IMR-90 (cell line): Measurements from ENCODE around the gene COL23A1. TPM values are rescaled to one million over a fixed set of nuclear protein-coding genes. Genes with fewer than 3 reads are reported as not detected.
A peak's percentile ranks its signal among the peaks of the same experiment; 100 is the strongest.

Experiments used
- ATAC-seq: fragments of 200-7000 bp; cut with Tn5 transposase; 2 replicates; pipeline ENCODE4 v1.9.1; 2020; ENCODE audit warnings: low read depth, mild to moderate bottlenecking, moderate library complexity
- BruUV-seq: library from RNA; stranded (reverse); fragments of 400-500 nt; replicated peaks from 2 replicates; lab custom pipeline; 2021; lab: Mats Ljungman, UMichigan
- CTCF ChIA-PET: fragments of 300-600 bp; formaldehyde crosslinking; extraction: SDS; loops from one replicate; lab custom pipeline; 2021; ENCODE audit warnings: antibody characterized with exemption; lab: Yijun Ruan, JAX
- POLR2A ChIA-PET: fragments of 300-600 bp; sonication (Branson Sonifier 250); formaldehyde crosslinking; loops from one replicate; lab custom pipeline; 2022; ENCODE audit warnings: antibody characterized with exemption; ENCODE audit not compliant: unreplicated experiment; lab: Charles Lee
- DNase-seq: peaks from one replicate; pipeline ENCODE4 v3.0.0; 2013
- H2AFZ ChIP-seq: replicated peaks from 2 replicates; pipeline ENCODE3; 2013; ENCODE audit warnings: low read length, mild to moderate bottlenecking; ENCODE audit not compliant: poor library complexity
- H2AK5ac ChIP-seq: 2 replicates; pipeline ENCODE4 v1.6.1; 2013; ENCODE audit warnings: low read depth, low read length, inconsistent platforms
- H2AK9ac ChIP-seq: replicated peaks from 2 replicates; pipeline ENCODE3; 2013; ENCODE audit warnings: mild to moderate bottlenecking, low read depth, low read length, moderate library complexity; ENCODE audit not compliant: poor library complexity
- H2BK120ac ChIP-seq: 2 replicates; pipeline ENCODE4 v1.6.1; 2013; ENCODE audit warnings: low read depth, low read length, inconsistent platforms
- H2BK15ac ChIP-seq: 3 replicates; pipeline ENCODE4 v1.6.1; 2013; ENCODE audit warnings: low read depth, low read length, inconsistent platforms
- H2BK20ac ChIP-seq: 2 replicates; pipeline ENCODE4 v1.6.1; 2013; ENCODE audit warnings: low read depth, mild to moderate bottlenecking, inconsistent platforms, low read length, moderate library complexity
- H2BK5ac ChIP-seq: 2 replicates; pipeline ENCODE4 v1.6.1; 2013; ENCODE audit warnings: mild to moderate bottlenecking, low read depth, low read length, inconsistent platforms; ENCODE audit not compliant: poor library complexity, severe bottlenecking
- H3K14ac ChIP-seq: replicated peaks from 2 replicates; pipeline ENCODE4 v1.6.1; 2013; ENCODE audit warnings: low read depth, low read length, inconsistent platforms
- H3K18ac ChIP-seq: 2 replicates; pipeline ENCODE4 v1.6.1; 2013; ENCODE audit warnings: low read depth, low read length, control low read depth
- H3K23ac ChIP-seq: 2 replicates; pipeline ENCODE4 v1.6.1; 2013; ENCODE audit warnings: low read depth, low read length, inconsistent platforms
- H3K27ac ChIP-seq: 2 replicates; pipeline ENCODE4 v1.5.1; 2013; ENCODE audit warnings: mild to moderate bottlenecking, control low read depth, low read length; ENCODE audit not compliant: insufficient read depth
- H3K27me3 ChIP-seq: 2 replicates; pipeline ENCODE4 v1.6.1; 2013; ENCODE audit warnings: low read length; ENCODE audit not compliant: control insufficient read depth, insufficient read depth
- H3K36me3 ChIP-seq: 2 replicates; pipeline ENCODE4 v1.6.1; 2013; ENCODE audit warnings: low read length, mixed read lengths; ENCODE audit not compliant: control insufficient read depth, insufficient read depth
- H3K4ac ChIP-seq: 2 replicates; pipeline ENCODE4 v1.6.1; 2013; ENCODE audit warnings: low read depth, low read length, inconsistent platforms
- H3K4me1 ChIP-seq: 2 replicates; pipeline ENCODE4 v1.6.1; 2013; ENCODE audit warnings: low read length, mixed read lengths; ENCODE audit not compliant: control insufficient read depth, insufficient read depth
- H3K4me2 ChIP-seq: 2 replicates; pipeline ENCODE4 v1.6.1; 2013; ENCODE audit warnings: low read depth, mild to moderate bottlenecking, control low read depth, low read length, moderate library complexity
- H3K4me3 ChIP-seq: 2 replicates; pipeline ENCODE4 v1.5.1; 2013; ENCODE audit warnings: low read depth, mild to moderate bottlenecking, control low read depth, low read length, moderate library complexity; ENCODE audit not compliant: insufficient read depth
- H3K56ac ChIP-seq: 2 replicates; pipeline ENCODE4 v1.6.1; 2013; ENCODE audit warnings: low read length, inconsistent platforms; ENCODE audit not compliant: insufficient read depth; ENCODE audit errors: extremely low read depth
- H3K79me1 ChIP-seq, 2 experiments: 2 replicates each; pipeline ENCODE4 v1.6.1; 2013; ENCODE audit warnings: low read length in 2 of 2, inconsistent platforms in 1 of 2, low read depth in 1 of 2
- H3K9ac ChIP-seq: 2 replicates; pipeline ENCODE4 v1.6.1; 2013; ENCODE audit warnings: low read depth, low read length, control low read depth
- H3K9me1 ChIP-seq: 2 replicates; pipeline ENCODE4 v1.6.1; 2013; ENCODE audit warnings: low read length, inconsistent platforms; ENCODE audit not compliant: insufficient read depth
- H3K9me3 ChIP-seq: 2 replicates; pipeline ENCODE4 v1.6.1; 2013; ENCODE audit warnings: low read length; ENCODE audit not compliant: control insufficient read depth, insufficient read depth
- H4K20me1 ChIP-seq: 2 replicates; pipeline ENCODE4 v1.6.1; 2013; ENCODE audit warnings: low read length, inconsistent platforms; ENCODE audit not compliant: insufficient read depth
- H4K5ac ChIP-seq: 2 replicates; pipeline ENCODE4 v1.6.1; 2013; ENCODE audit warnings: mild to moderate bottlenecking, low read depth, low read length, control low read depth
- H4K8ac ChIP-seq, 2 experiments: 2 replicates each; pipeline ENCODE4 v1.6.1; 2013; ENCODE audit warnings: low read depth in 2 of 2, low read length in 2 of 2, control low read depth in 1 of 2, inconsistent platforms in 1 of 2
- H4K91ac ChIP-seq: 2 replicates; pipeline ENCODE4 v1.6.1; 2013; ENCODE audit warnings: low read depth, low read length, inconsistent platforms; ENCODE audit not compliant: insufficient read depth
- BHLHE40 ChIP-seq: fragments of 150-350 bp; IDR thresholded peaks from 2 replicates; pipeline ENCODE4 v1.6.1; 2016; ENCODE audit warnings: mild to moderate bottlenecking, low read depth, low read length
- CEBPB ChIP-seq: IDR thresholded peaks from 2 replicates; pipeline ENCODE4 v1.6.1; 2012; ENCODE audit warnings: low read depth, low read length, improper control_type of control experiment
- CHD1 ChIP-seq: IDR thresholded peaks from 2 replicates; pipeline ENCODE4 v1.6.1; 2012; ENCODE audit warnings: low read depth, low read length, improper control_type of control experiment
- ELK1 ChIP-seq: fragments of 150-350 bp; IDR thresholded peaks from 2 replicates; pipeline ENCODE4 v1.6.1; 2016; ENCODE audit warnings: low read depth, mild to moderate bottlenecking, low read length, moderate library complexity, borderline replicate concordance
- FOS ChIP-seq: fragments of 150-350 bp; IDR thresholded peaks from 2 replicates; pipeline ENCODE4 v1.6.1; 2016; ENCODE audit warnings: low read depth, low read length
- MAFK ChIP-seq: IDR thresholded peaks from 2 replicates; pipeline ENCODE4 v1.6.1; 2012; ENCODE audit warnings: low read depth, low read length, improper control_type of control experiment
- MAZ ChIP-seq: IDR thresholded peaks from 2 replicates; pipeline ENCODE4 v1.6.1; 2012; ENCODE audit warnings: low read depth, mild to moderate bottlenecking, low read length, improper control_type of control experiment, moderate library complexity, borderline replicate concordance
- MXI1 ChIP-seq: IDR thresholded peaks from 2 replicates; pipeline ENCODE4 v1.6.1; 2012; ENCODE audit warnings: low read depth, mild to moderate bottlenecking, low read length, moderate library complexity, borderline replicate concordance
- NFE2L2 ChIP-seq: fragments of 150-350 bp; IDR thresholded peaks from 2 replicates; pipeline ENCODE4 v1.6.1; 2016; ENCODE audit warnings: low read depth, mild to moderate bottlenecking, low read length
- POLR2A ChIP-seq: IDR thresholded peaks from 2 replicates; pipeline ENCODE4 v1.6.1; 2012; ENCODE audit warnings: mild to moderate bottlenecking, low read depth, low read length
- RAD21 ChIP-seq: IDR thresholded peaks from 2 replicates; pipeline ENCODE4 v1.6.1; 2012; ENCODE audit warnings: low read length, improper control_type of control experiment
- RCOR1 ChIP-seq: IDR thresholded peaks from 2 replicates; pipeline ENCODE4 v1.6.1; 2012; ENCODE audit warnings: mild to moderate bottlenecking, low read length, improper control_type of control experiment; ENCODE audit not compliant: insufficient replicate concordance
- RFX5 ChIP-seq: IDR thresholded peaks from 2 replicates; pipeline ENCODE4 v1.8.0; 2012; ENCODE audit warnings: low read depth, mild to moderate bottlenecking, low read length, moderate library complexity
- SMC3 ChIP-seq: fragments of 150-350 bp; IDR thresholded peaks from 2 replicates; pipeline ENCODE4 v1.6.1; 2016; ENCODE audit warnings: low read depth, mild to moderate bottlenecking, antibody characterized with exemption, low read length, moderate library complexity
- WGBS, 2 experiments: methylation state at CpG; one replicate each; pipeline versions ENCODE4 v1.1.5 to v1.1.7; 2013; ENCODE audit warnings: missing lambda C conversion rate in 2 of 2; ENCODE audit not compliant: insufficient read length in 1 of 2; ENCODE audit errors: extremely low coverage in 2 of 2; 5-methylcytosine and 5-hydroxymethylcytosine counted together
- dilution Hi-C: fragments of 300-500 bp; cut with HindIII; formaldehyde crosslinking; loops from one replicate; pipeline ENCODE4 v1.14.3; 2018; ENCODE audit warnings: low sequenced_read_pairs; ENCODE audit not compliant: unreplicated experiment
- in situ Hi-C: fragments of 300-500 bp; cut with MboI; formaldehyde crosslinking; loops from 3 replicates; pipeline ENCODE4 v1.14.3; 2019; ENCODE audit warnings: low sequenced_read_pairs, inconsistent platforms, mixed read lengths
- intact Hi-C: fragments of 100-400 bp; cut with micrococcal nuclease; formaldehyde crosslinking; loops from 2 replicates; pipeline ENCODE4 v1.10.0; 2022
- polyA plus RNA-seq, 3 experiments: library from polyadenylated mRNA; depleted of rRNA; stranded (reverse); fragments of >200 nt; gene quantifications; 2 replicates each; pipeline ENCODE4 v1.2.3, GENCODE V29; 2012; ENCODE audit warnings: low replicate concordance in 1 of 3
- total RNA-seq: library from RNA; depleted of rRNA; stranded (reverse); fragments of >200 nt; gene quantifications from 2 replicates; pipeline ENCODE4 v1.2.3, GENCODE V29; 2012
- TF ChIP-seq, protein P1 (sequence below): conservative IDR thresholded peaks from 2 replicates; pipeline ENCODE4 v1.5.1; 2012; ENCODE audit warnings: mild to moderate bottlenecking, low read depth, low read length, improper control_type of control experiment
- TF ChIP-seq, protein P2 (sequence below): fragments of 150-350 bp; IDR thresholded peaks from 2 replicates; pipeline ENCODE4 v1.6.1; 2017; ENCODE audit warnings: mild to moderate bottlenecking, antibody characterized with exemption, low read length, low read depth

Gene COL23A1
- total and polyA plus RNA-seq, 2 of the 4 experiments (the other 2 are of a cell fraction), result not detected

DNA sequence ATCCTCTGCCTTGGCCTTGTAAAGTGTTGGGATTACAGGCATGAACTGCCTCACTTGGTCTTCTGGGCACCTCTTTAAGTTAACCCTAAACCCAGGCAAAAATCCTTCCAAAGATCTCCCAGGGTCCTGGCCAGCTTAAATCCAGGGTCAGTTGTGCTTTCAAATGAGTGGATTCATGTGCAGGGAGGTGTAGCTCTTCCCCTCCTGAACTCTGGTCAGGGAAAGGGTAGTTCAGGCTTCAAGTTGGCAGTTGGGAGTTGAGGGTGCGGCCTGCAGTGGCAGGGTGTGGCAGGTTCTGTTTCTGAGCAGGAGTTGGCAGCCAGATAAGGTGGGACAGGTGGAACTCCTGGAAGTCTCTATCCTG lies 382.3 kb downstream of the COL23A1 start:
- H2AK5ac ChIP-seq, result no peak overlapping the region
- H3K4me1 ChIP-seq, result peaks cover 7% of the 10 kb centered on the region
- CTCF ChIA-PET, result no interaction called here
- no peaks in the 10 kb centered on the region for H3K9me3 ChIP-seq
- H4K91ac ChIP-seq, result no peak overlapping the region
- peaks cover 25 to 72% of the 10 kb centered on the region in 2 experiments for H3K79me1 ChIP-seq
- no peaks in the 10 kb centered on the region for H3K27me3 ChIP-seq
- no peak overlapping the region for H4K8ac ChIP-seq
- DNase-seq (no peak), ATAC-seq (no peak)
- H3K4ac ChIP-seq, result no peak overlapping the region
- in situ Hi-C loops (no loop called here), dilution Hi-C loops (no loop called here), intact Hi-C loops (no loop called here)
- TF ChIP-seq BHLHE40, result no peak
- no peak for TF ChIP-seq POLR2A
- TF ChIP-seq MXI1, result no peak
- TF ChIP-seq FOS, result no peak
- TF ChIP-seq CHD1, result no peak
- no peak for TF ChIP-seq SMC3
- TF ChIP-seq MAZ, result no peak
- TF ChIP-seq RFX5, result no peak
- no peak for TF ChIP-seq CEBPB
- no peak for TF ChIP-seq ELK1
- no peak for TF ChIP-seq RAD21
- TF ChIP-seq RCOR1, result no peak
- no peak for TF ChIP-seq NFE2L2
- TF ChIP-seq, protein P1, sequence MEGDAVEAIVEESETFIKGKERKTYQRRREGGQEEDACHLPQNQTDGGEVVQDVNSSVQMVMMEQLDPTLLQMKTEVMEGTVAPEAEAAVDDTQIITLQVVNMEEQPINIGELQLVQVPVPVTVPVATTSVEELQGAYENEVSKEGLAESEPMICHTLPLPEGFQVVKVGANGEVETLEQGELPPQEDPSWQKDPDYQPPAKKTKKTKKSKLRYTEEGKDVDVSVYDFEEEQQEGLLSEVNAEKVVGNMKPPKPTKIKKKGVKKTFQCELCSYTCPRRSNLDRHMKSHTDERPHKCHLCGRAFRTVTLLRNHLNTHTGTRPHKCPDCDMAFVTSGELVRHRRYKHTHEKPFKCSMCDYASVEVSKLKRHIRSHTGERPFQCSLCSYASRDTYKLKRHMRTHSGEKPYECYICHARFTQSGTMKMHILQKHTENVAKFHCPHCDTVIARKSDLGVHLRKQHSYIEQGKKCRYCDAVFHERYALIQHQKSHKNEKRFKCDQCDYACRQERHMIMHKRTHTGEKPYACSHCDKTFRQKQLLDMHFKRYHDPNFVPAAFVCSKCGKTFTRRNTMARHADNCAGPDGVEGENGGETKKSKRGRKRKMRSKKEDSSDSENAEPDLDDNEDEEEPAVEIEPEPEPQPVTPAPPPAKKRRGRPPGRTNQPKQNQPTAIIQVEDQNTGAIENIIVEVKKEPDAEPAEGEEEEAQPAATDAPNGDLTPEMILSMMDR, result no peak
- TF ChIP-seq, protein P2, sequence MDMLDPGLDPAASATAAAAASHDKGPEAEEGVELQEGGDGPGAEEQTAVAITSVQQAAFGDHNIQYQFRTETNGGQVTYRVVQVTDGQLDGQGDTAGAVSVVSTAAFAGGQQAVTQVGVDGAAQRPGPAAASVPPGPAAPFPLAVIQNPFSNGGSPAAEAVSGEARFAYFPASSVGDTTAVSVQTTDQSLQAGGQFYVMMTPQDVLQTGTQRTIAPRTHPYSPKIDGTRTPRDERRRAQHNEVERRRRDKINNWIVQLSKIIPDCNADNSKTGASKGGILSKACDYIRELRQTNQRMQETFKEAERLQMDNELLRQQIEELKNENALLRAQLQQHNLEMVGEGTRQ, result no peak
- no peak for TF ChIP-seq MAFK
- no TSS peak for BruUV-seq
- H3K36me3 ChIP-seq, result peaks cover 62% of the 10 kb centered on the region
- H4K20me1 ChIP-seq, result peaks cover 69% of the 10 kb centered on the region
- no peak overlapping the region for H2AK9ac ChIP-seq
- no peak overlapping the region for H4K5ac ChIP-seq
- no peak overlapping the region for H2BK20ac ChIP-seq
- H3K4me3 ChIP-seq, result no peak overlapping the region
- no peak overlapping the region for H2BK120ac ChIP-seq
- H3K14ac ChIP-seq, result no peak overlapping the region
- H3K27ac ChIP-seq, result no peak overlapping the region
- peaks cover 24% of the 10 kb centered on the region for H3K9me1 ChIP-seq
- H3K4me2 ChIP-seq, result no peak overlapping the region
- H3K23ac ChIP-seq, result peak overlapping the region; percentile 49; the same call in 1 of the 2 replicates
- no peak overlapping the region for H2BK15ac ChIP-seq
- no peak overlapping the region for H2AFZ ChIP-seq
- no CpG with 5 or more reads among the region's 1 CpG for WGBS, 2 experiments
- no peak overlapping the region for H3K18ac ChIP-seq
- POLR2A ChIA-PET, result no interaction called here
- H3K9ac ChIP-seq, result no peak overlapping the region
- no peak overlapping the region for H3K56ac ChIP-seq
- H2BK5ac ChIP-seq, result no peak overlapping the region
